ENCODE data around the gene VTA1. TPM values are rescaled to one million over a fixed set of nuclear protein-coding genes. Genes with fewer than 3 reads are reported as not detected.
A peak's percentile ranks its signal among the peaks of the same experiment; 100 is the strongest.
"Not testable (repeated sequence)": the region's sequence is repeated elsewhere in the genome, so short reads cannot be mapped to it uniquely, and the experiment has no call there.

Gene VTA1
- total and polyA plus RNA-seq, 2 of the 4 experiments (the other 2 are of a cell fraction), result 60.9 to 120 TPM

DNA sequence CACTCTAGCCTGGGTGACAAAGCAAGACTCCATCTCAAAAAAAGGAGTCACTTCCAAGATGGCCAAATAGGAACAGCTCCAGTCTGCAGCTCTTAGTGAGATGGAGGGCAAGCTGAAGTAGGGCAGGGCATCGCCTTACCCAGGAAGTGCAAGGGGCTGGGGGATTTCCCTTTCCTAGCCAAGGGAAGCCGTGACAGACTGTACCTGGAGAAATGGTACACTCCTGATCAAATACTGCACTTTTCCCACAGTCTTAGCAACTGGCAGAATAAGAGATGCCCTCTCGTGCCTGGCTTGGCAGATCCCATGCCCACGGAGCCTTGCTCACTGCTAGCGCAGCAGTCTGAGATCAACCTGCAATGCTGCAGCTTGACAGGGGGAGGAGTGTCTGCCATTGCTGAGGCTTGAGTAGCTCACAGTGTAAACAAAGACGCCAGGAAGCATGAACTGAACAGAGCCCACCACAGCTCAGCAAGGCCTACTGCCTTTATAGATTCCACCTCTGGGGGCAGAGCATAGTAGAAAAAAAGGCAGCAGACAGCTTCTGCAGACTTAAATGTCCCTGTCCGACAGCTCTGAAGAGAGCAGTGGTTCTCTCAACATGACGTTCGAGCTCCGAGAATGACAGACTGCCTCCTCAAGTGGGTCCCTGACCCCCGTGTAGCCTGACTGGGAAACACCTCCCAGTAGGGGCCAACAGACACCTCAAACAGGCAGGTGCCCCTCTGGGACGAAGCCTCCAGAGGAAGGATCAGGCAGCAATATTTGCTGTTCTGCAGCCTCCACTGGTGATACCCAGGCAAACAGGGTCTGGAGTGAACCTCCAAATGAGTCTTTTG is 85.4 kb downstream of the VTA1 start:
- POLR2A ChIA-PET (ENCODE audit: unreplicated experiment); H2BK120ac ChIP-seq (ENCODE audit: low read depth, low read length); H3K9me1 ChIP-seq (ENCODE audit: insufficient read depth, low read length); H2BK20ac ChIP-seq (ENCODE audit: low read depth, low read length); H4K5ac ChIP-seq (ENCODE audit: low read depth, low read length); H3K9ac ChIP-seq (ENCODE audit: low read depth, low read length); H3K4ac ChIP-seq (ENCODE audit: low read depth, low read length); in situ Hi-C loops (cut with MboI; ENCODE audit: low sequenced_read_pairs); H4K8ac ChIP-seq (ENCODE audit: low read depth in 2 of 2, low read length in 2 of 2); H3K18ac ChIP-seq (ENCODE audit: low read depth, low read length); H3K9me3 ChIP-seq (ENCODE audit: control insufficient read depth, insufficient read depth, low read length); H3K79me1 ChIP-seq (ENCODE audit: low read depth in 1 of 2, low read length in 2 of 2); H3K56ac ChIP-seq (ENCODE audit: extremely low read depth, insufficient read depth, low read length); BruUV-seq (replicated peaks); H2AFZ ChIP-seq (replicated peaks; ENCODE audit: low read length, poor library complexity); H3K4me2 ChIP-seq (ENCODE audit: low read depth, low read length); H4K20me1 ChIP-seq (ENCODE audit: insufficient read depth, low read length); H2BK15ac ChIP-seq (ENCODE audit: low read depth, low read length); H3K27me3 ChIP-seq (ENCODE audit: control insufficient read depth, insufficient read depth, low read length); H2AK9ac ChIP-seq (replicated peaks; ENCODE audit: low read depth, low read length, poor library complexity); H2BK5ac ChIP-seq (ENCODE audit: low read depth, low read length, poor library complexity, severe bottlenecking); H3K27ac ChIP-seq (ENCODE audit: insufficient read depth, low read length); H3K4me1 ChIP-seq (ENCODE audit: control insufficient read depth, insufficient read depth, low read length); dilution Hi-C loops (cut with HindIII; ENCODE audit: low sequenced_read_pairs, unreplicated experiment); H3K23ac ChIP-seq (ENCODE audit: low read depth, low read length); H2AK5ac ChIP-seq (ENCODE audit: low read depth, low read length); H3K4me3 ChIP-seq (ENCODE audit: insufficient read depth, low read depth, low read length); H3K36me3 ChIP-seq (ENCODE audit: control insufficient read depth, insufficient read depth, low read length); H3K14ac ChIP-seq (replicated peaks; ENCODE audit: low read depth, low read length); intact Hi-C loops (cut with micrococcal nuclease): not testable (repeated sequence)
- TF ChIP-seq RAD21 (IDR thresholded peaks at IDR 0.05; ENCODE audit: low read length) (peak; percentile 46), CTCF (conservative IDR thresholded peaks at IDR 0.05; ENCODE audit: low read depth, low read length) (peak; percentile 40), SMC3 (IDR thresholded peaks at IDR 0.05; ENCODE audit: low read depth, low read length) (peak; percentile 29; the same call in 1 of the 2 replicates)
- peak; percentile 76 for DNase-seq
- 64% methylated on average over 6 of the region's 12 CpGs; no CpG with 5 or more reads in 1 of the 2 experiments for WGBS, 2 experiments (ENCODE audit: extremely low coverage in 2 of 2, insufficient read length in 1 of 2)
- peak; percentile 61 for ATAC-seq (ENCODE audit: low read depth)
- peak overlapping the region; percentile 12; the same call in 1 of the 2 replicates for H4K91ac ChIP-seq (ENCODE audit: insufficient read depth, low read depth, low read length)
- CTCF ChIA-PET, result interaction anchor here (0.6 to 1.5 kb wide), 7 partner anchors 10 to 164 kb away, joined by 3 to 11 read pairs (median 3); no protein-coding TSS in a partner anchor

All from IMR-90 (cell line).